Endothelial cell of umbilical vein (primary cell): ENCODE data around the gene OR2D3.

Source experiments
- EZH2 ChIP-seq: IDR thresholded peaks from 2 replicates; pipeline ENCODE4 v1.6.1; 2012; ENCODE audit warnings: borderline replicate concordance, low read depth, mild to moderate bottlenecking, moderate library complexity, low read length, inconsistent platforms; ENCODE audit not compliant: severe bottlenecking
- FOS ChIP-seq: IDR thresholded peaks from 2 replicates; pipeline ENCODE4 v1.6.1; 2011; ENCODE audit warnings: mild to moderate bottlenecking, low read length, moderate library complexity, borderline replicate concordance; ENCODE audit not compliant: insufficient read depth
- POLR2AphosphoS5 ChIP-seq: IDR thresholded peaks from 2 replicates; pipeline ENCODE4 v1.6.1; 2012; ENCODE audit warnings: low read depth, mild to moderate bottlenecking, control low read depth, low read length, moderate library complexity; ENCODE audit not compliant: insufficient read depth
- TF ChIP-seq, protein P1 (sequence below), 2 donors: IDR thresholded peaks; 1 replicate in 1 of 2; 2 replicates in 1 of 2; pipeline ENCODE4 v1.5.1; 2011; ENCODE audit warnings: low read length in 2 of 2, mild to moderate bottlenecking in 2 of 2, moderate library complexity in 2 of 2, control low read depth in 1 of 2, inconsistent platforms in 1 of 2, low read depth in 1 of 2; ENCODE audit not compliant: insufficient read depth in 1 of 2; ENCODE audit errors: extremely low read depth in 1 of 2
- TF ChIP-seq, protein P2 (sequence below): IDR thresholded peaks from 2 replicates; pipeline ENCODE4 v1.6.1; 2011; ENCODE audit not compliant: insufficient read depth, insufficient read length

DNA sequence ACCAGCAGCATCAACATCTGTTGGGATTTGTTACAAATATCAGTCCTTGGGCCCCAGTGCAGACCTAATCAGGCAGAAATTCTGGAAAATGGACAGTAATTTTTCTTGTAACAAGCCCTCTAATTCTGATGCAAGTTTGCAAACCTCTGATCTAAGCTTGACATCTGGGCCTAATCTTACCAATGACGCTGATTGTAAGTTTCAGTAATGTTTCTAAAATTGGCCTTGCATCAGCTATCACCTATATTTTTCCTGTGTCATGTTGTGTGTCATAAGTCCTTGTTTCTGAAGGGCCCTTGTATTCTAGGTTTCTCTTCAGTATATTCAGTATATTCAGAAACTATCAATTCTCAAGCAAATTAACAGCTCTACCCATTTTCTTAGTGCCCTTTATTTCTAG, 41.9 kb downstream of the OR2D3 start:
- TF ChIP-seq, protein P1, sequence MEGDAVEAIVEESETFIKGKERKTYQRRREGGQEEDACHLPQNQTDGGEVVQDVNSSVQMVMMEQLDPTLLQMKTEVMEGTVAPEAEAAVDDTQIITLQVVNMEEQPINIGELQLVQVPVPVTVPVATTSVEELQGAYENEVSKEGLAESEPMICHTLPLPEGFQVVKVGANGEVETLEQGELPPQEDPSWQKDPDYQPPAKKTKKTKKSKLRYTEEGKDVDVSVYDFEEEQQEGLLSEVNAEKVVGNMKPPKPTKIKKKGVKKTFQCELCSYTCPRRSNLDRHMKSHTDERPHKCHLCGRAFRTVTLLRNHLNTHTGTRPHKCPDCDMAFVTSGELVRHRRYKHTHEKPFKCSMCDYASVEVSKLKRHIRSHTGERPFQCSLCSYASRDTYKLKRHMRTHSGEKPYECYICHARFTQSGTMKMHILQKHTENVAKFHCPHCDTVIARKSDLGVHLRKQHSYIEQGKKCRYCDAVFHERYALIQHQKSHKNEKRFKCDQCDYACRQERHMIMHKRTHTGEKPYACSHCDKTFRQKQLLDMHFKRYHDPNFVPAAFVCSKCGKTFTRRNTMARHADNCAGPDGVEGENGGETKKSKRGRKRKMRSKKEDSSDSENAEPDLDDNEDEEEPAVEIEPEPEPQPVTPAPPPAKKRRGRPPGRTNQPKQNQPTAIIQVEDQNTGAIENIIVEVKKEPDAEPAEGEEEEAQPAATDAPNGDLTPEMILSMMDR (IDR thresholded peaks at IDR 0.05; ENCODE audit: extremely low read depth in 1 of 2, insufficient read depth in 1 of 2, low read depth in 1 of 2, low read length in 2 of 2), result no peak
- no peak for TF ChIP-seq EZH2
- TF ChIP-seq, protein P2, sequence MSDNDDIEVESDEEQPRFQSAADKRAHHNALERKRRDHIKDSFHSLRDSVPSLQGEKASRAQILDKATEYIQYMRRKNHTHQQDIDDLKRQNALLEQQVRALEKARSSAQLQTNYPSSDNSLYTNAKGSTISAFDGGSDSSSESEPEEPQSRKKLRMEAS, result no peak
- no peak for TF ChIP-seq POLR2AphosphoS5
- no peak for TF ChIP-seq FOS
